ENCODE data around the gene LRRC58.

GRCh38 chr3:120286465-120286864 is 62.7 kb downstream of the LRRC58 start:
- TF ChIP-seq EZH2phosphoT487 (IDR thresholded peaks at IDR 0.05; ENCODE audit: low read depth) = no peak
- TF ChIP-seq CTCF (IDR thresholded peaks at IDR 0.05; ENCODE audit: low read depth, low read length) = no peak

Measured in OCI-LY3 (cell line).